IMR-90 (cell line): ENCODE results near the gene FAAP20. TPM values are rescaled to one million over a fixed set of nuclear protein-coding genes. Genes with fewer than 3 reads are reported as not detected.

Source experiments
- ATAC-seq: fragments of 200-7000 bp; cut with Tn5 transposase; 2 replicates; pipeline ENCODE4 v1.9.1; 2020; ENCODE audit warnings: low read depth, mild to moderate bottlenecking, moderate library complexity
- BruUV-seq: library from RNA; stranded (reverse); fragments of 400-500 nt; replicated peaks from 2 replicates; lab custom pipeline; 2021; lab: Mats Ljungman, UMichigan
- CTCF ChIA-PET: fragments of 300-600 bp; formaldehyde crosslinking; extraction: SDS; loops from one replicate; lab custom pipeline; 2021; ENCODE audit warnings: antibody characterized with exemption; lab: Yijun Ruan, JAX
- POLR2A ChIA-PET: fragments of 300-600 bp; sonication (Branson Sonifier 250); formaldehyde crosslinking; loops from one replicate; lab custom pipeline; 2022; ENCODE audit warnings: antibody characterized with exemption; ENCODE audit not compliant: unreplicated experiment; lab: Charles Lee
- DNase-seq: peaks from one replicate; pipeline ENCODE4 v3.0.0; 2013
- H2AFZ ChIP-seq: replicated peaks from 2 replicates; pipeline ENCODE3; 2013; ENCODE audit warnings: low read length, mild to moderate bottlenecking; ENCODE audit not compliant: poor library complexity
- H2AK5ac ChIP-seq: 2 replicates; pipeline ENCODE4 v1.6.1; 2013; ENCODE audit warnings: low read depth, low read length, inconsistent platforms
- H2AK9ac ChIP-seq: replicated peaks from 2 replicates; pipeline ENCODE3; 2013; ENCODE audit warnings: mild to moderate bottlenecking, low read depth, low read length, moderate library complexity; ENCODE audit not compliant: poor library complexity
- H2BK120ac ChIP-seq: 2 replicates; pipeline ENCODE4 v1.6.1; 2013; ENCODE audit warnings: low read depth, low read length, inconsistent platforms
- H2BK15ac ChIP-seq: 3 replicates; pipeline ENCODE4 v1.6.1; 2013; ENCODE audit warnings: low read depth, low read length, inconsistent platforms
- H2BK20ac ChIP-seq: 2 replicates; pipeline ENCODE4 v1.6.1; 2013; ENCODE audit warnings: low read depth, mild to moderate bottlenecking, inconsistent platforms, low read length, moderate library complexity
- H2BK5ac ChIP-seq: 2 replicates; pipeline ENCODE4 v1.6.1; 2013; ENCODE audit warnings: mild to moderate bottlenecking, low read depth, low read length, inconsistent platforms; ENCODE audit not compliant: poor library complexity, severe bottlenecking
- H3K14ac ChIP-seq: replicated peaks from 2 replicates; pipeline ENCODE4 v1.6.1; 2013; ENCODE audit warnings: low read depth, low read length, inconsistent platforms
- H3K18ac ChIP-seq: 2 replicates; pipeline ENCODE4 v1.6.1; 2013; ENCODE audit warnings: low read depth, low read length, control low read depth
- H3K23ac ChIP-seq: 2 replicates; pipeline ENCODE4 v1.6.1; 2013; ENCODE audit warnings: low read depth, low read length, inconsistent platforms
- H3K27ac ChIP-seq: 2 replicates; pipeline ENCODE4 v1.5.1; 2013; ENCODE audit warnings: mild to moderate bottlenecking, control low read depth, low read length; ENCODE audit not compliant: insufficient read depth
- H3K27me3 ChIP-seq: 2 replicates; pipeline ENCODE4 v1.6.1; 2013; ENCODE audit warnings: low read length; ENCODE audit not compliant: control insufficient read depth, insufficient read depth
- H3K36me3 ChIP-seq: 2 replicates; pipeline ENCODE4 v1.6.1; 2013; ENCODE audit warnings: low read length, mixed read lengths; ENCODE audit not compliant: control insufficient read depth, insufficient read depth
- H3K4ac ChIP-seq: 2 replicates; pipeline ENCODE4 v1.6.1; 2013; ENCODE audit warnings: low read depth, low read length, inconsistent platforms
- H3K4me1 ChIP-seq: 2 replicates; pipeline ENCODE4 v1.6.1; 2013; ENCODE audit warnings: low read length, mixed read lengths; ENCODE audit not compliant: control insufficient read depth, insufficient read depth
- H3K4me2 ChIP-seq: 2 replicates; pipeline ENCODE4 v1.6.1; 2013; ENCODE audit warnings: low read depth, mild to moderate bottlenecking, control low read depth, low read length, moderate library complexity
- H3K4me3 ChIP-seq: 2 replicates; pipeline ENCODE4 v1.5.1; 2013; ENCODE audit warnings: low read depth, mild to moderate bottlenecking, control low read depth, low read length, moderate library complexity; ENCODE audit not compliant: insufficient read depth
- H3K56ac ChIP-seq: 2 replicates; pipeline ENCODE4 v1.6.1; 2013; ENCODE audit warnings: low read length, inconsistent platforms; ENCODE audit not compliant: insufficient read depth; ENCODE audit errors: extremely low read depth
- H3K79me1 ChIP-seq, 2 experiments: 2 replicates each; pipeline ENCODE4 v1.6.1; 2013; ENCODE audit warnings: low read length in 2 of 2, inconsistent platforms in 1 of 2, low read depth in 1 of 2
- H3K9ac ChIP-seq: 2 replicates; pipeline ENCODE4 v1.6.1; 2013; ENCODE audit warnings: low read depth, low read length, control low read depth
- H3K9me1 ChIP-seq: 2 replicates; pipeline ENCODE4 v1.6.1; 2013; ENCODE audit warnings: low read length, inconsistent platforms; ENCODE audit not compliant: insufficient read depth
- H3K9me3 ChIP-seq: 2 replicates; pipeline ENCODE4 v1.6.1; 2013; ENCODE audit warnings: low read length; ENCODE audit not compliant: control insufficient read depth, insufficient read depth
- H4K20me1 ChIP-seq: 2 replicates; pipeline ENCODE4 v1.6.1; 2013; ENCODE audit warnings: low read length, inconsistent platforms; ENCODE audit not compliant: insufficient read depth
- H4K5ac ChIP-seq: 2 replicates; pipeline ENCODE4 v1.6.1; 2013; ENCODE audit warnings: mild to moderate bottlenecking, low read depth, low read length, control low read depth
- H4K8ac ChIP-seq, 2 experiments: 2 replicates each; pipeline ENCODE4 v1.6.1; 2013; ENCODE audit warnings: low read depth in 2 of 2, low read length in 2 of 2, control low read depth in 1 of 2, inconsistent platforms in 1 of 2
- H4K91ac ChIP-seq: 2 replicates; pipeline ENCODE4 v1.6.1; 2013; ENCODE audit warnings: low read depth, low read length, inconsistent platforms; ENCODE audit not compliant: insufficient read depth
- MXI1 ChIP-seq: IDR thresholded peaks from 2 replicates; pipeline ENCODE4 v1.6.1; 2012; ENCODE audit warnings: low read depth, mild to moderate bottlenecking, low read length, moderate library complexity, borderline replicate concordance
- WGBS, 2 experiments: methylation state at CpG; one replicate each; pipeline versions ENCODE4 v1.1.5 to v1.1.7; 2013; ENCODE audit warnings: missing lambda C conversion rate in 2 of 2; ENCODE audit not compliant: insufficient read length in 1 of 2; ENCODE audit errors: extremely low coverage in 2 of 2; 5-methylcytosine and 5-hydroxymethylcytosine counted together
- dilution Hi-C: fragments of 300-500 bp; cut with HindIII; formaldehyde crosslinking; loops from one replicate; pipeline ENCODE4 v1.14.3; 2018; ENCODE audit warnings: low sequenced_read_pairs; ENCODE audit not compliant: unreplicated experiment
- in situ Hi-C: fragments of 300-500 bp; cut with MboI; formaldehyde crosslinking; loops from 3 replicates; pipeline ENCODE4 v1.14.3; 2019; ENCODE audit warnings: low sequenced_read_pairs, inconsistent platforms, mixed read lengths
- intact Hi-C: fragments of 100-400 bp; cut with micrococcal nuclease; formaldehyde crosslinking; loops from 2 replicates; pipeline ENCODE4 v1.10.0; 2022
- polyA plus RNA-seq, 3 experiments: library from polyadenylated mRNA; depleted of rRNA; stranded (reverse); fragments of >200 nt; gene quantifications; 2 replicates each; pipeline ENCODE4 v1.2.3, GENCODE V29; 2012; ENCODE audit warnings: low replicate concordance in 1 of 3
- total RNA-seq: library from RNA; depleted of rRNA; stranded (reverse); fragments of >200 nt; gene quantifications from 2 replicates; pipeline ENCODE4 v1.2.3, GENCODE V29; 2012

Gene FAAP20
- total and polyA plus RNA-seq, 2 of the 4 experiments (the other 2 are of a cell fraction), result 6.5 to 31.5 TPM

DNA sequence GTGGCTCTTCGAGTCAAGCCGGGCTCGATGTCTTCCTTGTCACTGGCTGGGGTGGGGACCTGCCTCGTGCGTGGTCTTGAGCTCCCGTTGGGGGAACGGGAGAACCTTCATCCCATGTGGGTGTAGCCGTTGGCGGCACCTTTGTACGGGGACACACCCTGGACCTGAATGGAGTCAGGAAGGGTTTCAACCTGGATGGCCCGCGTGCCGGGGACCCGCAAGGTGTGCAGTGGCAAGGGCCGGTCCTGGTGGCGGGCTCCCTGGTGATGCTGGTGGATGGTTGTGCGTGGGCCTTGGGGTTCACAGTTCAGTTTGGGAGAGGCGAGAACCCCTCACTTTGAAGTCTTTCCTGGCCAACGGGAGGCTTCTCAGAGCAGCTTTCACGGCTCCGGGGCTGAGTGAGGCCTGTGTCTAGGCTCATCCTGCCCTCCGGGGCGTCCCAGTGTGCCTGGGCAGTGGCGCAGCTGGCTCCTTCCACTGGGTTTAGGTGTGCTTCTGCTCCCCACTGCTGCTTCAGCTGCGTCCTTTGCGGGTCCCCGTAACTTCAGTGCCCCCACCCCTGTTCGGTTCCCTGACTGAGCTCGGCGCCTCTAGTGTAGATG, 44.9 kb upstream of the FAAP20 start:
- no peaks in the 10 kb centered on the region for H3K9me3 ChIP-seq
- in situ Hi-C loops (loop anchor here (5.0 kb wide), 1 partner anchor 58 kb away; no protein-coding TSS in a partner anchor), dilution Hi-C loops (no loop called here), intact Hi-C loops (no loop called here)
- H4K20me1 ChIP-seq, result peaks cover 99% of the 10 kb centered on the region
- whole genome bisulfite sequencing, 2 experiments, result 79% methylated on average over 18 of the region's 30 CpGs; no CpG with 5 or more reads in 1 of the 2 experiments
- H2AFZ ChIP-seq, result peak overlapping the region; percentile 59
- H3K56ac ChIP-seq, result no peak overlapping the region
- H3K27me3 ChIP-seq, result no peaks in the 10 kb centered on the region
- no peak overlapping the region for H4K91ac ChIP-seq
- H2BK5ac ChIP-seq, result no peak overlapping the region
- ChIA-PET POLR2A (no interaction called here), CTCF (interaction anchor here (0.8 kb wide), 1 partner anchor 76 kb away, joined by 3 read pairs; no protein-coding TSS in a partner anchor)
- H3K9me1 ChIP-seq, result peaks cover 45% of the 10 kb centered on the region
- H3K4me3 ChIP-seq, result no peak overlapping the region
- H2BK120ac ChIP-seq, result no peak overlapping the region
- H4K8ac ChIP-seq, result no peak overlapping the region
- BruUV-seq, result no TSS peak
- H2BK20ac ChIP-seq, result no peak overlapping the region
- no peak overlapping the region for H3K4me2 ChIP-seq
- H2BK15ac ChIP-seq, result no peak overlapping the region
- peaks cover 0 to 63% of the 10 kb centered on the region in 2 experiments; a peak in 2 of 4 replicates for H3K79me1 ChIP-seq
- no peak overlapping the region for H3K9ac ChIP-seq
- peaks cover 48% of the 10 kb centered on the region for H3K4me1 ChIP-seq
- DNase-seq (no peak), ATAC-seq (no peak)
- H3K36me3 ChIP-seq, result peaks cover 18% of the 10 kb centered on the region; the same call in 1 of the 2 replicates
- TF ChIP-seq MXI1, result no peak
- H4K5ac ChIP-seq, result no peak overlapping the region
- H3K14ac ChIP-seq, result no peak overlapping the region
- H2AK9ac ChIP-seq, result peak overlapping the region; percentile 32
- H3K23ac ChIP-seq, result no peak overlapping the region
- H3K4ac ChIP-seq, result no peak overlapping the region
- H2AK5ac ChIP-seq, result no peak overlapping the region
- 0 out of 2 replicates have a peak overlapping the region, but pooled peaks have one; percentile 14 for H3K27ac ChIP-seq
- H3K18ac ChIP-seq, result no peak overlapping the region
